PC-3 (cell line): Measurements from ENCODE around the gene PML. TPM values are rescaled to one million over a fixed set of nuclear protein-coding genes. Genes with fewer than 3 reads are reported as not detected.

Source experiments
- ATAC-seq: fragments of 200-7000 bp; cut with Tn5 transposase; 2 replicates; pipeline ENCODE4 v1.9.1; 2020; ENCODE audit warnings: mild to moderate bottlenecking, moderate library complexity
- BruUV-seq: library from RNA; stranded (reverse); fragments of 400-500 nt; replicated peaks from 2 replicates; lab custom pipeline; 2021; lab: Mats Ljungman, UMichigan
- CTCF ChIA-PET: fragments of 300-600 bp; sonication (Branson Sonifier 250); formaldehyde crosslinking; loops from one replicate; lab custom pipeline; 2022; ENCODE audit warnings: antibody characterized with exemption; lab: Charles Lee
- POLR2A ChIA-PET: fragments of 300-600 bp; sonication (Branson Sonifier 250); formaldehyde crosslinking; loops from one replicate; lab custom pipeline; 2022; ENCODE audit warnings: antibody characterized with exemption; ENCODE audit not compliant: unreplicated experiment; lab: Charles Lee
- DNase-seq: peaks from one replicate; pipeline ENCODE4 v3.0.0-alpha.2; 2015
- H2AFZ ChIP-seq: fragments of 300-600 bp; sonication (generic); 2 replicates; pipeline ENCODE4 v1.6.0; 2016; ENCODE audit warnings: antibody characterized with exemption, low read length
- H3F3A ChIP-seq: fragments of 300-600 bp; sonication (generic); one replicate; pipeline ENCODE4 v1.6.0; 2017; ENCODE audit warnings: antibody characterized with exemption, low read length, control low read depth, mild to moderate bottlenecking; ENCODE audit not compliant: unreplicated experiment
- H3K27ac ChIP-seq: fragments of 300-600 bp; sonication (generic); 2 replicates; pipeline ENCODE4 v1.5.1; 2016; ENCODE audit warnings: mild to moderate bottlenecking, low read length
- H3K27me3 ChIP-seq: fragments of 300-600 bp; sonication (generic); 2 replicates; pipeline ENCODE4 v1.6.1; 2016; ENCODE audit warnings: low read length, mixed read lengths
- H3K36me3 ChIP-seq: fragments of 300-600 bp; sonication (generic); 2 replicates; pipeline ENCODE4 v1.6.1; 2016; ENCODE audit warnings: low read depth, mixed run types, low read length, mixed read lengths
- H3K4me1 ChIP-seq: fragments of 300-600 bp; sonication (generic); 2 replicates; pipeline ENCODE4 v1.5.1; 2016; ENCODE audit warnings: low read length; ENCODE audit not compliant: insufficient read depth
- H3K4me2 ChIP-seq: fragments of 300-600 bp; sonication (generic); 2 replicates; pipeline ENCODE4 v1.6.0; 2016; ENCODE audit warnings: low read length
- H3K4me3 ChIP-seq: fragments of 300-600 bp; sonication (generic); 2 replicates; pipeline ENCODE4 v1.5.1; 2016; ENCODE audit warnings: mild to moderate bottlenecking, low read length, mixed read lengths
- H3K79me2 ChIP-seq: fragments of 300-600 bp; sonication (generic); 2 replicates; pipeline ENCODE4 v1.6.1; 2017; ENCODE audit warnings: low read length, mixed read lengths
- H3K9ac ChIP-seq: fragments of 300-600 bp; sonication (generic); 2 replicates; pipeline ENCODE4 v1.6.0; 2016; ENCODE audit warnings: mild to moderate bottlenecking, low read length
- H3K9me2 ChIP-seq: fragments of 300-600 bp; sonication (generic); replicated peaks from 2 replicates; pipeline ENCODE4 v1.6.1; 2016; ENCODE audit warnings: mixed run types, low read length, mixed read lengths
- H3K9me3 ChIP-seq: fragments of 300-600 bp; sonication (generic); 2 replicates; pipeline ENCODE4 v1.6.1; 2016; ENCODE audit warnings: low read length, mixed read lengths
- H4K20me1 ChIP-seq: fragments of 300-600 bp; sonication (generic); 2 replicates; pipeline ENCODE4 v1.6.1; 2016; ENCODE audit warnings: low read length, mixed read lengths
- EZH2 ChIP-seq: fragments of 300-600 bp; sonication (generic); IDR thresholded peaks from one replicate; pipeline ENCODE4 v1.6.1; 2017; ENCODE audit warnings: antibody characterized with exemption, mild to moderate bottlenecking, low read length; ENCODE audit not compliant: unreplicated experiment
- EZH2phosphoT487 ChIP-seq: fragments of 300-600 bp; sonication (generic); IDR thresholded peaks from 2 replicates; pipeline ENCODE4 v1.6.1; 2018; ENCODE audit warnings: mild to moderate bottlenecking, antibody characterized with exemption, low read length, borderline replicate concordance
- intact Hi-C: fragments of 100-400 bp; cut with micrococcal nuclease; formaldehyde crosslinking; loops from 2 replicates; pipeline ENCODE4 v1.9.0; 2023
- total RNA-seq: library from RNA; depleted of rRNA; stranded (reverse); fragments of >200 nt; gene quantifications from 2 replicates; pipeline ENCODE4 v1.2.3, GENCODE V29; 2014
- TF ChIP-seq, protein P1 (sequence below): fragments of 300-600 bp; sonication (generic); conservative IDR thresholded peaks from 2 replicates; pipeline ENCODE4 v1.5.1; 2017; ENCODE audit warnings: antibody characterized with exemption, low read depth, mild to moderate bottlenecking, low read length

The PML gene
- total RNA-seq, 1 experiment from 2014 or later = 18.7 TPM

- no peak for DNase-seq
- no peak overlapping the region for H3K9ac ChIP-seq
- no peaks in the 10 kb centered on the region for H3K36me3 ChIP-seq
- H3F3A ChIP-seq = no peaks in the 10 kb centered on the region
- H4K20me1 ChIP-seq = no peaks in the 10 kb centered on the region
- H3K9me2 ChIP-seq = no peaks in the 10 kb centered on the region
- CTCF ChIA-PET = no interaction called here
- H3K9me3 ChIP-seq = no peaks in the 10 kb centered on the region
- BruUV-seq = no TSS peak
- H3K27ac ChIP-seq = no peak overlapping the region
- H3K4me2 ChIP-seq = no peak overlapping the region
- TF ChIP-seq, protein P1, sequence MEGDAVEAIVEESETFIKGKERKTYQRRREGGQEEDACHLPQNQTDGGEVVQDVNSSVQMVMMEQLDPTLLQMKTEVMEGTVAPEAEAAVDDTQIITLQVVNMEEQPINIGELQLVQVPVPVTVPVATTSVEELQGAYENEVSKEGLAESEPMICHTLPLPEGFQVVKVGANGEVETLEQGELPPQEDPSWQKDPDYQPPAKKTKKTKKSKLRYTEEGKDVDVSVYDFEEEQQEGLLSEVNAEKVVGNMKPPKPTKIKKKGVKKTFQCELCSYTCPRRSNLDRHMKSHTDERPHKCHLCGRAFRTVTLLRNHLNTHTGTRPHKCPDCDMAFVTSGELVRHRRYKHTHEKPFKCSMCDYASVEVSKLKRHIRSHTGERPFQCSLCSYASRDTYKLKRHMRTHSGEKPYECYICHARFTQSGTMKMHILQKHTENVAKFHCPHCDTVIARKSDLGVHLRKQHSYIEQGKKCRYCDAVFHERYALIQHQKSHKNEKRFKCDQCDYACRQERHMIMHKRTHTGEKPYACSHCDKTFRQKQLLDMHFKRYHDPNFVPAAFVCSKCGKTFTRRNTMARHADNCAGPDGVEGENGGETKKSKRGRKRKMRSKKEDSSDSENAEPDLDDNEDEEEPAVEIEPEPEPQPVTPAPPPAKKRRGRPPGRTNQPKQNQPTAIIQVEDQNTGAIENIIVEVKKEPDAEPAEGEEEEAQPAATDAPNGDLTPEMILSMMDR = no peak
- no peak for TF ChIP-seq EZH2
- no peak for TF ChIP-seq EZH2phosphoT487
- no peaks in the 10 kb centered on the region for H3K79me2 ChIP-seq
- POLR2A ChIA-PET = no interaction called here
- H2AFZ ChIP-seq = no peak overlapping the region
- H3K27me3 ChIP-seq = no peaks in the 10 kb centered on the region
- H3K4me3 ChIP-seq = no peak overlapping the region
- peaks cover 8% of the 10 kb centered on the region; the same call in 1 of the 2 replicates for H3K4me1 ChIP-seq
- no peak for ATAC-seq
- intact Hi-C loops = loop anchor here (5.0 kb wide), 1 partner anchor 52 kb away; the partner anchor contains the start of genes PML and STOML1
Observed at GRCh38 chr15:74044267-74045110, 50.0 kb downstream of the PML start.

DNA sequence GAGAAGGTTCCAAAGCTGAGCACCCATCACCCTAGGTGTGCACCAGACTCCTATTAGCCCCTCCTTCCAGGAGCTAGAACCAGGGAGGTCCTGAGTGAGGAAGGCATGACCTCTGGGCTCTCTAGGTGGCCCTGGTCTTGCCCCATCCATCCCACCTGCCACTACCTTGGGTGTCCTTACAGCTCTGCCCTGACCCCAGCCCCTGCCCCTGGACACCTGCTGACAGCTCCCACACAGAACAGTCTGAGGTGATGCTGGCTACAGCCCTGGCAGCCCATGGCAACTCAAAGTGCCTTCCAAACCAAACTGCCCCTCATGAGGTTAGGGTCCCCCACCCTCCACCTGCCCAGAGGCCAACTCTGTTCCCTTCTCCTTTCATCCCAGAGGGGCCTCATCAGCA lies 50.7 kb downstream of the PML start:
- H3K9me3 ChIP-seq = no peaks in the 10 kb centered on the region
- H3K27ac ChIP-seq = no peak overlapping the region
- TF ChIP-seq, protein P1 = no peak
- no peak for TF ChIP-seq EZH2
- no peak for TF ChIP-seq EZH2phosphoT487
- no peaks in the 10 kb centered on the region for H3K79me2 ChIP-seq
- intact Hi-C loops = loop anchor here (5.0 kb wide), 1 partner anchor 53 kb away; the partner anchor contains the start of genes PML and STOML1
- H4K20me1 ChIP-seq = no peaks in the 10 kb centered on the region
- ChIA-PET POLR2A (no interaction called here), CTCF (no interaction called here)
- DNase-seq = no peak
- ATAC-seq = no peak
- H3K4me1 ChIP-seq = peaks cover 7% of the 10 kb centered on the region; the same call in 1 of the 2 replicates
- no peaks in the 10 kb centered on the region for H3K36me3 ChIP-seq
- H2AFZ ChIP-seq = no peak overlapping the region
- H3F3A ChIP-seq = no peaks in the 10 kb centered on the region
- no peak overlapping the region for H3K4me3 ChIP-seq
- no peaks in the 10 kb centered on the region for H3K27me3 ChIP-seq
- no TSS peak for BruUV-seq
- no peak overlapping the region for H3K9ac ChIP-seq
- H3K9me2 ChIP-seq = no peaks in the 10 kb centered on the region
- H3K4me2 ChIP-seq = no peak overlapping the region
